NCI-H526 (cell line): ENCODE results near the gene USP10.

ENCODE experiments used
- DNase-seq, 2 experiments: peaks; one replicate each; lab custom pipeline; 2025; lab: John Stamatoyannopoulos, UW

USP10 gene

DNA sequence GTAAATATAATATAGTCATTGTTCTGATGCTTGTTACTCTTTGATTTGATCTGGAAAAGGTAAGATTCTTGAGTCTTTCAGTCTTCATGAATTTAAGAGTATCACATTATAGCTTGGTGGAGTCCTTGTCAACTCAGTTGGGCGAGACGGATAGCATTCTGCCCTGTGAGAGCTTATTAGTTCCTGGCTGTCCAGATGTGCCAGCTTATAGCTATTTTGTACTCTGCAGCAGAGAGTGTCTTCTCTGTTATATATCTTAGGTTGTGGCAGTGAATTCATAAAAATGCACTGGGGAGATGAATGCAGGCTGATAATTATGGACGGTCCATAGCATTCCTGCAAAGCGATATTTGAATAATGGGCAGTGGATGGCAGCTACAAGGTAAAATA lies 69.0 kb downstream of the USP10 start:
- DNase-seq = no peak

- no peak for DNase-seq
These were observed 69.6 kb downstream of the USP10 start for GRCh38 chr16:84769416-84769815.

DNA sequence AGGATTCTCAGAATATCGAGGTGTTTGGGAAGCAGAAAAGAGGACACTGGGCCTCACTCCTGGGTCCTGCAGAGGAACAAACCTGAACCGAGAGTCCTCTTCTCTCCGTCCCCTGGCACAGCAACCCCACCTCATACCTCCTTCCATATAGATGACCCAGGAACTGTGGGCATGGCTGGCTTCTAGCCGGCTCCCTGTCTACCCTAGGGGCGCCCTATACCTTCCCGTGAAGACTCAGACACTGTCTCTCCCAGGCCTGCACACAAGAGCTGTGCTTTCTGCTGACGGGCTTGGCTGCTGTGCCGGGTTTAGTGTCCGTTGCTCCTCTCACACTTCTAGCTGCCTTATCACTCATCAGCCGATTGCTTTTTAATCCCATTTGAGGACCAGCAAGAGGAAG lies 73.5 kb downstream of the USP10 start:
- no peak for DNase-seq

- DNase-seq = no peak
These were observed 75.0 kb downstream of the USP10 start for GRCh38 chr16:84774810-84775209.

GRCh38 chr16:84775262-84775810 lies 75.5 kb downstream of the USP10 start:
- no peak for DNase-seq

DNA sequence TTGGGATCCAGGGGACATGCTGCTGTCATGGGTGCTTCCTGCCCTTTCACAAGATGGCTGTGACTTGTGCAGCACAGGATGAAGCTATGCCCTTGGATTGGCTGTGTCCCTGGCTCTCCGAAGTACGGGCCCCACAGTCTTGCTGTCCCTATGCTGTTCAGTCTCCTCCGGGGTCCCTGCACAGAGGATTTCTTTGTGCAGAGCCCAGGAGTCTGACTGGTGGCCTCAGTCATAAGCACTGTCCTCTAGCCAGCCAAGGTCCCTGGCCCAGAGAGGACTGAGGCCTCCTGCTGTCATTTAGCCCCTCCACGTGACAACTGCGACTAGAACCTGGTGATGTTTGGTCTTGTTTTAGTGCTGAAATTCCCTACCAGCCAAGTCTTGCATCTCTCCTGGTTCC lies 77.6 kb downstream of the USP10 start:
- no peak for DNase-seq

GRCh38 chr16:84778720-84779119 lies 78.9 kb downstream of the USP10 start:
- no peak for DNase-seq

GRCh38 chr16:84780063-84780462 lies 80.3 kb downstream of the USP10 start:
- DNase-seq = no peak

GRCh38 chr16:84780544-84781376 lies 81.0 kb downstream of the USP10 start:
- DNase-seq = no peak

DNA sequence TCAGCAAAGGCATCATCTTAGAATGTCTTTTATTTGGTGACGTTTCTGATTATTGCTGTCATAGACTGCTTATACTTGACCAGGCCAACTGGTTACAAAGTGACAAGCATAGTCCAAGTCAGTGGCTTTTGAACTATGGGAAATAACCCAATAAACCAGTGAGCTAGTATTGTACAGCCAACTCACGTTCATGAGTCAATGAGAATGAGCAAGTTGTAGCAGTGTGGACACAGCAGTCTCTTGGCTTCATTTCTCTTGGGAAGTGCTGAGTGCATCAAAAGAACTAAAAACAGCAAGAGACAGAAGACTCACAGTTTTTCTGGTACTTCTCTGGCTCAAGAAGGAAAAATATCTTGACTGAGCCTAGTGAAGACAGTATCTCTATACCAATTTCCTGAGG lies 83.0 kb downstream of the USP10 start:
- DNase-seq = no peak

- DNase-seq = no peak
These were observed 86.2 kb downstream of the USP10 start for GRCh38 chr16:84785843-84786581.

- no peak for DNase-seq
These were observed 86.9 kb downstream of the USP10 start for GRCh38 chr16:84786605-84787262.

DNA sequence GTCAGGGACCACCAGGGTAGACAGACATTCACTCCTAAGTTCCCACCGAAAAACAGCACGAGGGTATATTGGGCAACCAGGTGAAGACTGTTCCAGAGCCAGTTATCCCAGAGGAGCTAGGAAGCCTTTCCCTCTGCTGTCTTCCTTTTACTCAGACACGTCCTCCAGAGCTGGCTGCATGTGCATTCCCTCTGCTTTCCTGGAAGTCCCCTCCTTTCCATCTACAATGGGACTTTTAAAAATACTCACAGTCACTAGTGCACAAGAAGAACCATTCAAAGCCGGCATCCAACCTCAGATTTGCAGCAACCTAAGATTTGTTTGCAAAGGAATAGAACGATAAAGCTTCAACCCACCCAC lies 87.4 kb downstream of the USP10 start:
- no peak for DNase-seq

GRCh38 chr16:84788920-84789391 lies 89.2 kb downstream of the USP10 start:
- peak in 1 of 2 experiments; percentile 3 for DNase-seq

DNA sequence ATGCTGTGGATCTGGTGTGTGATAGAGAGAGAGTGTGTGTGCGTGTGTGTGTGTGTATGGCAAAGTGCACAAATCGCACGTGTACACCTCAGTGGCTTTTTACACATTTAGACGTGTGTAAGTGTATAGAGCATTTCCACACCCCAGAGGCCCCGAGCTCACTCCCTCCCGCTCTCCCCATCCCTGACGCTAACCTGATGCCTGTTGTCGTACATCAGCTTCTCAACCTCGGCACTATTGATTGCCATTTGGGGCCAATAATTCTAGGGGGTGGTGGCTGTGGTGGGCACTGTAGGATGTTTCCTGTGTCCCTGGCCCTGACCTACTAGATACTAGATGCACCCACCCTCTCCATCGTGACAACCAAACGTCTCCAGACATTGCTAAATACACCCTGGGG lies 89.6 kb downstream of the USP10 start:
- no peak for DNase-seq

DNA sequence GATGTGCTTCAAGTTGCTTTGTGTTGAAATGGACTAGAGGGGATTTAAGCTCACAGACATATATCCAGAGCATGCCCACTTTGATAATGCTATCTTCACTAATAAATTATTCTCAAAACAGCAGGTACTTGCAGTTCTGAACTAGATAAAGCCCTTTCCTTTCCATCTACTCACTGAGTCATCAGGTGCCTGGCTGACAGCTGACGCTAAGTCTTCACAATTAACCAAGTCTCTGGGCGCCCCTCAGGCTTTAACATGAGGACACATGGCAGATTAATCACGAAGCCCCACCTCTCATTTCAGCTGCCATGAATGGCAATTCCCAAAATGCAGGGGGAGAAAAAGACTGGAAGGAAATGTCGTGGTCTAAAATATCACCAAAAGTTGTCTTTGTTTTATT lies 90.5 kb downstream of the USP10 start:
- DNase-seq = no peak

DNA sequence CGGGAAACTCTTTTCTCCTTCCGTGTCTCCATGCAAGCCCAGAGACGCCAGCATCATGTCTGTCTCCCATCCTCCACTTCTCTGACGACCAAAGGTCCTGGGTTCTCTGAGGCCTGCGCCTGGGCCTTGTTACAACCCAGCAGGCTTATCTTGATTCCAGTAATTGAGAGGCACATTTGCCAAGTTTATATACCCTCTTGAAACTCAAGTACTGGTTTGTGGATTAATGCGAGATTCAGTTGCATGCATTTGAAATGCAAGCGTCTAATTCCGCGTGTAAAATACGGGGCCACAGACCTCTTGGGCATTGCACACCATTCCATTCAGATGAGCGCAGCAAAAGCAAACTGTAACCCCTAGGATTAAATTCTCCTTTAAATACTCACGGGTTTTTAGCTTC lies 91.3 kb downstream of the USP10 start:
- no peak for DNase-seq

GRCh38 chr16:84791501-84791900 lies 91.7 kb downstream of the USP10 start:
- DNase-seq = no peak

DNA sequence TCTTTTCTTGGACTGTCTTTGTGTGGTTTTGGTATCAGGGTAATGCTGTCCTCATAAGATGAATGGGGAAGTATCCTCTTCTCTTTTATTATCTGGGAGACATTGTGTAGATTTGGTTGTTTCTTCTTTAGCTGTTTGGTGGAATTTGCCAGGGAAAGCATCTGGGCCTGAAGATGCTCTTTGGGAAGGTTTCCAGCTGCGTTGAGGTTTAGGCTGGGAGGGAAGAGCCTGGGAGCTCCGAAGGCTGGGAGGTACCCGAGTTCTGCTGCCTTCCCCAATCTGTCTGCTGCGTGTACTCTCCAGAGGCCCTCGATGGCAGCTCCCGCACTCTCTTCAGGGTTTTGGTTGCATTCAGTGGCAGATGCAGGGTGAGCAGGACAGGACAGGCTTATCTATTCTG lies 94.4 kb downstream of the USP10 start:
- no peak for DNase-seq

DNA sequence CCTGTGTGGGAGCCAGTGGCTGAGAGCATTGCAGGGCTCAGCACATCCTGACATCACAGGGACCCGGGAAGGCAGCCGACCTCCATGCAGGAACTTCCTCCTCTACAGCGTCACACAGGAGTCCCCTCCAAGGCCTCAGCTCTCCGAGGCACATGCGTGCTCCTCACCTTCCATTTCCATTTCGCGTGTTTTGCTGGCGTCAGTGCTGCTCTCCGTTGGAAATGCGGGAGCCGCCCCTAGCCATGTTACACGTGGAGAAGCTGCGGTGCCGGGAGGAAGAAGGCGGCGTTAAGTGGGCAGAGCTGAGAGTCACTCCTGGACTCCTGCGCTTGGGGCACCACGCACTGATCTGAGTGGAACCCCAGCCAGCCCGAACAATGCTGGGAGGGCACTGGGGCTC lies 94.8 kb downstream of the USP10 start:
- DNase-seq = no peak

- DNase-seq = no peak
These were observed 95.7 kb downstream of the USP10 start for GRCh38 chr16:84795329-84796053.
